GM23338 (cell line): ENCODE measurements around the gene NTNG1. TPM values are rescaled to one million over a fixed set of nuclear protein-coding genes. Genes with fewer than 3 reads are reported as not detected.

ENCODE experiments used
- ATAC-seq: fragments of 200-7000 bp; cut with Tn5 transposase; 3 replicates; pipeline ENCODE4 v1.9.1; 2020
- DNase-seq: peaks from one replicate; pipeline ENCODE4 v3.0.0-alpha.2; 2015; ENCODE audit warnings: low spot score
- H2AFZ ChIP-seq: fragments of 200-600 bp; sonication (generic); 2 replicates; pipeline ENCODE4 v1.8.0; 2016; ENCODE audit warnings: antibody characterized with exemption, mild to moderate bottlenecking, moderate library complexity
- H3F3A ChIP-seq: fragments of 200-600 bp; sonication (generic); replicated peaks from 2 replicates; pipeline ENCODE4 v1.8.0; 2017; ENCODE audit warnings: antibody characterized with exemption, mixed run types, low read depth
- H3K27ac ChIP-seq: fragments of 200-600 bp; sonication (generic); 2 replicates; pipeline ENCODE4 v1.6.1; 2016; ENCODE audit warnings: low read depth
- H3K27me3 ChIP-seq: fragments of 200-600 bp; sonication (generic); 2 replicates; pipeline ENCODE4 v1.8.0; 2016; ENCODE audit warnings: mild to moderate bottlenecking, mixed run types, moderate library complexity; ENCODE audit not compliant: insufficient read depth
- H3K36me3 ChIP-seq: fragments of 200-600 bp; sonication (generic); 2 replicates; pipeline ENCODE4 v1.8.0; 2016; ENCODE audit warnings: mild to moderate bottlenecking; ENCODE audit not compliant: insufficient read depth
- H3K4me1 ChIP-seq: fragments of 200-600 bp; sonication (generic); 2 replicates; pipeline ENCODE4 v1.8.0; 2016; ENCODE audit warnings: mild to moderate bottlenecking, moderate library complexity; ENCODE audit not compliant: insufficient read depth
- H3K4me2 ChIP-seq: fragments of 200-600 bp; sonication (generic); 2 replicates; pipeline ENCODE4 v1.7.1; 2017; ENCODE audit warnings: mixed run types
- H3K4me3 ChIP-seq: fragments of 200-600 bp; sonication (generic); 2 replicates; pipeline ENCODE4 v1.6.1; 2016; ENCODE audit warnings: mixed run types
- H3K79me2 ChIP-seq: fragments of 200-600 bp; sonication (generic); replicated peaks from 2 replicates; pipeline ENCODE4 v1.8.0; 2017; ENCODE audit warnings: mild to moderate bottlenecking; ENCODE audit not compliant: insufficient read depth
- H3K9me2 ChIP-seq: fragments of 200-600 bp; sonication (generic); 2 replicates; pipeline ENCODE4 v1.8.0; 2017; ENCODE audit not compliant: insufficient read depth
- H4K20me1 ChIP-seq: fragments of 200-600 bp; sonication (generic); replicated peaks from 2 replicates; pipeline ENCODE4 v1.8.0; 2017; ENCODE audit warnings: mild to moderate bottlenecking; ENCODE audit not compliant: insufficient read depth
- H3K27ac Mint-ChIP-seq: 2 replicates; pipeline ENCODE4 v1.8.0; 2020; ENCODE audit warnings: inconsistent platforms, mild to moderate bottlenecking, moderate library complexity, mixed read lengths
- H3K27me3 Mint-ChIP-seq: 3 replicates; pipeline ENCODE4 v1.8.0; 2022; ENCODE audit warnings: low read depth, mild to moderate bottlenecking, moderate library complexity, mixed read lengths, inconsistent platforms; ENCODE audit not compliant: insufficient read depth, poor library complexity
- H3K36me3 Mint-ChIP-seq: 3 replicates; pipeline ENCODE4 v1.8.0; 2021; ENCODE audit warnings: low read depth, mild to moderate bottlenecking, inconsistent platforms, moderate library complexity, mixed read lengths
- H3K4me1 Mint-ChIP-seq: 3 replicates; pipeline ENCODE4 v1.8.0; 2020; ENCODE audit warnings: mild to moderate bottlenecking, inconsistent platforms, mixed read lengths
- H3K4me3 Mint-ChIP-seq: 3 replicates; pipeline ENCODE4 v1.8.0; 2021; ENCODE audit warnings: moderate library complexity, mild to moderate bottlenecking, inconsistent platforms, mixed read lengths
- H3K9me3 Mint-ChIP-seq: 3 replicates; pipeline ENCODE4 v1.8.0; 2020; ENCODE audit warnings: moderate library complexity, mild to moderate bottlenecking, inconsistent platforms, mixed read lengths
- CREB1 ChIP-seq: fragments of 250-450 bp; sonication (Bioruptor Pico); IDR thresholded peaks from 2 replicates; pipeline ENCODE4 v1.5.0; 2020; ENCODE audit warnings: low read depth, mild to moderate bottlenecking, moderate library complexity
- CTCF ChIP-seq, 2 experiments: fragments of 200-600 bp in 1 of 2; sonication (generic) in 1 of 2; conservative IDR thresholded peaks; 2 replicates each; pipeline versions ENCODE4 v1.5.1 to v1.6.1; 2016 to 2017; ENCODE audit warnings: antibody characterized with exemption in 2 of 2, low read depth in 2 of 2, mild to moderate bottlenecking in 2 of 2, moderate library complexity in 1 of 2
- EZH2 ChIP-seq: fragments of 200-600 bp; sonication (generic); IDR thresholded peaks from one replicate; pipeline ENCODE4 v1.8.0; 2017; ENCODE audit warnings: antibody characterized with exemption, mild to moderate bottlenecking, low read depth; ENCODE audit not compliant: unreplicated experiment
- EZH2phosphoT487 ChIP-seq: fragments of 200-600 bp; sonication (generic); IDR thresholded peaks from one replicate; pipeline ENCODE4 v1.8.1; 2018; ENCODE audit warnings: antibody characterized with exemption; ENCODE audit not compliant: unreplicated experiment
- JUNB ChIP-seq: IDR thresholded peaks from one replicate; pipeline ENCODE4 v1.6.1; 2016; ENCODE audit warnings: antibody characterized with exemption; ENCODE audit not compliant: unreplicated experiment
- NANOG ChIP-seq: IDR thresholded peaks from 2 replicates; pipeline ENCODE4 v1.6.1; 2016; ENCODE audit warnings: antibody characterized with exemption, borderline replicate concordance
- POLR2AphosphoS5 ChIP-seq: IDR thresholded peaks from 2 replicates; pipeline ENCODE4 v1.6.1; 2016; ENCODE audit warnings: antibody characterized with exemption, low read depth
- STAT1 ChIP-seq: IDR thresholded peaks from one replicate; pipeline ENCODE4 v1.6.1; 2016; ENCODE audit warnings: antibody characterized with exemption; ENCODE audit not compliant: unreplicated experiment
- ZNF114 ChIP-seq: fragments of 250-450 bp; sonication (Bioruptor Pico); IDR thresholded peaks from 2 replicates; pipeline ENCODE4 v1.5.0; 2020; ENCODE audit warnings: mild to moderate bottlenecking, moderate library complexity
- ZNF331 ChIP-seq: fragments of 250-450 bp; sonication (Bioruptor Pico); IDR thresholded peaks from 2 replicates; pipeline ENCODE4 v1.5.0; 2020; ENCODE audit warnings: low read depth, mild to moderate bottlenecking, moderate library complexity
- polyA plus RNA-seq: library from polyadenylated mRNA; unstranded; fragments of >200 nt; fragmentation: Nextera tagmentation; extraction: Ambion mirVana; gene quantifications from 2 replicates; pipeline ENCODE4 v1.2.1, GENCODE V29; 2016
- total RNA-seq: library from RNA; depleted of rRNA; stranded (reverse); fragments of >200 nt; shearing (Covaris generic); gene quantifications from 2 replicates; pipeline ENCODE4 v1.2.3, GENCODE V29; 2014
- TF ChIP-seq, protein P1 (sequence below): IDR thresholded peaks from 2 replicates; pipeline ENCODE4 v1.6.1; 2016; ENCODE audit warnings: antibody characterized with exemption
- TF ChIP-seq, protein P2 (sequence below): fragments of 250-450 bp; sonication (Bioruptor Pico); IDR thresholded peaks from 2 replicates; pipeline ENCODE4 v1.5.0; 2020; ENCODE audit warnings: mild to moderate bottlenecking, moderate library complexity
- TF ChIP-seq, protein P3 (sequence below): IDR thresholded peaks from one replicate; pipeline ENCODE4 v1.6.1; 2018; ENCODE audit warnings: antibody characterized with exemption; ENCODE audit not compliant: unreplicated experiment

Gene NTNG1
- total and polyA plus RNA-seq, 2 experiments from 2014 or later, result 7.2 to 10.3 TPM

DNA sequence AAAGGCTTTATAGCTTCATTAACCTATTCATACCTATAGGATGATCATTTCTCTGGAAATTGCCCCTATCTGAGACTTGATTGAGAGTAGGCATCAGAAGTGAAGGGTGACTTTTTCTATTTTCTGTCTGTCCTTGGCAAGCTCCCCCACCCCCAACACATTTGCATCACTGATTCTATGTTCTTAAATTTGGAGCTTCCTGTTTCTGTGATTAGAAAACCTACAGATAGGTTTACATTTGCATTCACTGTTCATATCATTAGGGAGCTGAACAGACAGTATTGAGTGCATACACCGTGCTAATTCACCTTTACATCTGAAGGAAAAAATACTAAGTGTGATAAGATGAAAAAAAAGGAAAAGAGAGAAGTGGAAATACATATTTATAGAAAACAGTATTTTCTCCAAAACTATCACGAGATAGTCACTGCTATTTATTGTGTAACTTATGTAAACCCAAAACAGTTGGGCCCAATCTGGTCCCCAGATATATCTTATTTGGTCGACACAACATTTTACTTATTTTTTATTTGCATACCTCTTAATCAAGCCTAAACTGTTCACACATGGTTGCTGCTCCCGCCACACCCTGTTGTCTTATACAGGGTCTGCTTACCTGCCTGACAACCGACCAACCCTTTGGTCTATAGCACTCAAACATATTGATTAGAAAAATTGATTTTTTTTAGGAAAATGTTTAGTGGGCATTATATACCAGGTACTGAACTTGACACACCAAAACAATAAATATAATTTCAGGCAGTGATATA lies 218.8 kb downstream of the NTNG1 start:
- H3K27me3 Mint-ChIP-seq, result peaks cover 2% of the 10 kb centered on the region
- ATAC-seq (no peak), DNase-seq (no peak)
- Histone ChIP-seq H4K20me1 (no peaks in the 10 kb centered on the region), H3K79me2 (no peaks in the 10 kb centered on the region), H3K4me1 (peaks cover 19% of the 10 kb centered on the region), H3K36me3 (no peaks in the 10 kb centered on the region), H3K4me2 (no peak overlapping the region), H3K9me2 (no peaks in the 10 kb centered on the region), H3K4me3 (no peak overlapping the region), H3K27ac (no peak overlapping the region), H3F3A (no peaks in the 10 kb centered on the region), H2AFZ (no peak overlapping the region), H3K27me3 (no peaks in the 10 kb centered on the region)
- no peaks in the 10 kb centered on the region for H3K9me3 Mint-ChIP-seq
- peaks cover 23% of the 10 kb centered on the region for H3K4me1 Mint-ChIP-seq
- TF ChIP-seq CTCF (conservative IDR thresholded peaks at IDR 0.05; ENCODE audit: low read depth in 2 of 2), result no peak
- no peak for TF ChIP-seq POLR2AphosphoS5
- TF ChIP-seq ZNF331 (CRISPR knock-in tag), result no peak
- TF ChIP-seq, protein P1, sequence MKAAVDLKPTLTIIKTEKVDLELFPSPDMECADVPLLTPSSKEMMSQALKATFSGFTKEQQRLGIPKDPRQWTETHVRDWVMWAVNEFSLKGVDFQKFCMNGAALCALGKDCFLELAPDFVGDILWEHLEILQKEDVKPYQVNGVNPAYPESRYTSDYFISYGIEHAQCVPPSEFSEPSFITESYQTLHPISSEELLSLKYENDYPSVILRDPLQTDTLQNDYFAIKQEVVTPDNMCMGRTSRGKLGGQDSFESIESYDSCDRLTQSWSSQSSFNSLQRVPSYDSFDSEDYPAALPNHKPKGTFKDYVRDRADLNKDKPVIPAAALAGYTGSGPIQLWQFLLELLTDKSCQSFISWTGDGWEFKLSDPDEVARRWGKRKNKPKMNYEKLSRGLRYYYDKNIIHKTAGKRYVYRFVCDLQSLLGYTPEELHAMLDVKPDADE, result no peak
- no peak for TF ChIP-seq NANOG
- TF ChIP-seq, protein P2, sequence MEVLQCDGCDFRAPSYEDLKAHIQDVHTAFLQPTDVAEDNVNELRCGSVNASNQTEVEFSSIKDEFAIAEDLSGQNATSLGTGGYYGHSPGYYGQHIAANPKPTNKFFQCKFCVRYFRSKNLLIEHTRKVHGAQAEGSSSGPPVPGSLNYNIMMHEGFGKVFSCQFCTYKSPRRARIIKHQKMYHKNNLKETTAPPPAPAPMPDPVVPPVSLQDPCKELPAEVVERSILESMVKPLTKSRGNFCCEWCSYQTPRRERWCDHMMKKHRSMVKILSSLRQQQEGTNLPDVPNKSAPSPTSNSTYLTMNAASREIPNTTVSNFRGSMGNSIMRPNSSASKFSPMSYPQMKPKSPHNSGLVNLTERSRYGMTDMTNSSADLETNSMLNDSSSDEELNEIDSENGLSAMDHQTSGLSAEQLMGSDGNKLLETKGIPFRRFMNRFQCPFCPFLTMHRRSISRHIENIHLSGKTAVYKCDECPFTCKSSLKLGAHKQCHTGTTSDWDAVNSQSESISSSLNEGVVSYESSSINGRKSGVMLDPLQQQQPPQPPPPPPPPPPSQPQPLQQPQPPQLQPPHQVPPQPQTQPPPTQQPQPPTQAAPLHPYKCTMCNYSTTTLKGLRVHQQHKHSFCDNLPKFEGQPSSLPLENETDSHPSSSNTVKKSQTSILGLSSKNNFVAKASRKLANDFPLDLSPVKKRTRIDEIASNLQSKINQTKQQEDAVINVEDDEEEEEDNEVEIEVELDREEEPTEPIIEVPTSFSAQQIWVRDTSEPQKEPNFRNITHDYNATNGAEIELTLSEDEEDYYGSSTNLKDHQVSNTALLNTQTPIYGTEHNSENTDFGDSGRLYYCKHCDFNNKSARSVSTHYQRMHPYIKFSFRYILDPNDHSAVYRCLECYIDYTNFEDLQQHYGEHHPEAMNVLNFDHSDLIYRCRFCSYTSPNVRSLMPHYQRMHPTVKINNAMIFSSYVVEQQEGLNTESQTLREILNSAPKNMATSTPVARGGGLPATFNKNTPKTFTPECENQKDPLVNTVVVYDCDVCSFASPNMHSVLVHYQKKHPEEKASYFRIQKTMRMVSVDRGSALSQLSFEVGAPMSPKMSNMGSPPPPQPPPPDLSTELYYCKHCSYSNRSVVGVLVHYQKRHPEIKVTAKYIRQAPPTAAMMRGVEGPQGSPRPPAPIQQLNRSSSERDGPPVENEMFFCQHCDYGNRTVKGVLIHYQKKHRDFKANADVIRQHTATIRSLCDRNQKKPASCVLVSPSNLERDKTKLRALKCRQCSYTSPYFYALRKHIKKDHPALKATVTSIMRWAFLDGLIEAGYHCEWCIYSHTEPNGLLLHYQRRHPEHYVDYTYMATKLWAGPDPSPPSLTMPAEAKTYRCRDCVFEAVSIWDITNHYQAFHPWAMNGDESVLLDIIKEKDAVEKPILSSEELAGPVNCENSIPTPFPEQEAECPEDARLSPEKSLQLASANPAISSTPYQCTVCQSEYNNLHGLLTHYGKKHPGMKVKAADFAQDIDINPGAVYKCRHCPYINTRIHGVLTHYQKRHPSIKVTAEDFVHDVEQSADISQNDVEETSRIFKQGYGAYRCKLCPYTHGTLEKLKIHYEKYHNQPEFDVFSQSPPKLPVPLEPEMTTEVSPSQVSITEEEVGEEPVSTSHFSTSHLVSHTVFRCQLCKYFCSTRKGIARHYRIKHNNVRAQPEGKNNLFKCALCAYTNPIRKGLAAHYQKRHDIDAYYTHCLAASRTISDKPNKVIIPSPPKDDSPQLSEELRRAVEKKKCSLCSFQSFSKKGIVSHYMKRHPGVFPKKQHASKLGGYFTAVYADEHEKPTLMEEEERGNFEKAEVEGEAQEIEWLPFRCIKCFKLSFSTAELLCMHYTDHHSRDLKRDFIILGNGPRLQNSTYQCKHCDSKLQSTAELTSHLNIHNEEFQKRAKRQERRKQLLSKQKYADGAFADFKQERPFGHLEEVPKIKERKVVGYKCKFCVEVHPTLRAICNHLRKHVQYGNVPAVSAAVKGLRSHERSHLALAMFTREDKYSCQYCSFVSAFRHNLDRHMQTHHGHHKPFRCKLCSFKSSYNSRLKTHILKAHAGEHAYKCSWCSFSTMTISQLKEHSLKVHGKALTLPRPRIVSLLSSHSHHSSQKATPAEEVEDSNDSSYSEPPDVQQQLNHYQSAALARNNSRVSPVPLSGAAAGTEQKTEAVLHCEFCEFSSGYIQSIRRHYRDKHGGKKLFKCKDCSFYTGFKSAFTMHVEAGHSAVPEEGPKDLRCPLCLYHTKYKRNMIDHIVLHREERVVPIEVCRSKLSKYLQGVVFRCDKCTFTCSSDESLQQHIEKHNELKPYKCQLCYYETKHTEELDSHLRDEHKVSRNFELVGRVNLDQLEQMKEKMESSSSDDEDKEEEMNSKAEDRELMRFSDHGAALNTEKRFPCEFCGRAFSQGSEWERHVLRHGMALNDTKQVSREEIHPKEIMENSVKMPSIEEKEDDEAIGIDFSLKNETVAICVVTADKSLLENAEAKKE (CRISPR knock-in tag), result no peak
- TF ChIP-seq, protein P3, sequence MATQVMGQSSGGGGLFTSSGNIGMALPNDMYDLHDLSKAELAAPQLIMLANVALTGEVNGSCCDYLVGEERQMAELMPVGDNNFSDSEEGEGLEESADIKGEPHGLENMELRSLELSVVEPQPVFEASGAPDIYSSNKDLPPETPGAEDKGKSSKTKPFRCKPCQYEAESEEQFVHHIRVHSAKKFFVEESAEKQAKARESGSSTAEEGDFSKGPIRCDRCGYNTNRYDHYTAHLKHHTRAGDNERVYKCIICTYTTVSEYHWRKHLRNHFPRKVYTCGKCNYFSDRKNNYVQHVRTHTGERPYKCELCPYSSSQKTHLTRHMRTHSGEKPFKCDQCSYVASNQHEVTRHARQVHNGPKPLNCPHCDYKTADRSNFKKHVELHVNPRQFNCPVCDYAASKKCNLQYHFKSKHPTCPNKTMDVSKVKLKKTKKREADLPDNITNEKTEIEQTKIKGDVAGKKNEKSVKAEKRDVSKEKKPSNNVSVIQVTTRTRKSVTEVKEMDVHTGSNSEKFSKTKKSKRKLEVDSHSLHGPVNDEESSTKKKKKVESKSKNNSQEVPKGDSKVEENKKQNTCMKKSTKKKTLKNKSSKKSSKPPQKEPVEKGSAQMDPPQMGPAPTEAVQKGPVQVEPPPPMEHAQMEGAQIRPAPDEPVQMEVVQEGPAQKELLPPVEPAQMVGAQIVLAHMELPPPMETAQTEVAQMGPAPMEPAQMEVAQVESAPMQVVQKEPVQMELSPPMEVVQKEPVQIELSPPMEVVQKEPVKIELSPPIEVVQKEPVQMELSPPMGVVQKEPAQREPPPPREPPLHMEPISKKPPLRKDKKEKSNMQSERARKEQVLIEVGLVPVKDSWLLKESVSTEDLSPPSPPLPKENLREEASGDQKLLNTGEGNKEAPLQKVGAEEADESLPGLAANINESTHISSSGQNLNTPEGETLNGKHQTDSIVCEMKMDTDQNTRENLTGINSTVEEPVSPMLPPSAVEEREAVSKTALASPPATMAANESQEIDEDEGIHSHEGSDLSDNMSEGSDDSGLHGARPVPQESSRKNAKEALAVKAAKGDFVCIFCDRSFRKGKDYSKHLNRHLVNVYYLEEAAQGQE, result no peak
- TF ChIP-seq CREB1 (CRISPR knock-in tag), result no peak
- no peak for TF ChIP-seq JUNB
- no peak for TF ChIP-seq ZNF114 (CRISPR knock-in tag)
- no peak for TF ChIP-seq STAT1
- TF ChIP-seq EZH2, result no peak
- no peak for TF ChIP-seq EZH2phosphoT487
- H3K4me3 Mint-ChIP-seq, result no peak overlapping the region
- peaks cover under 1% of the 10 kb centered on the region; the same call in 1 of the 3 replicates for H3K36me3 Mint-ChIP-seq
- no peak overlapping the region; the same call in 1 of the 2 replicates for H3K27ac Mint-ChIP-seq
